LNCaP clone FGC (cell line): Measurements from ENCODE around the gene ALCAM.

Source experiments
- DNase-seq: peaks from one replicate; pipeline ENCODE4 v3.0.0-alpha.2; 2011; ENCODE audit warnings: low read depth
- H3K4me3 ChIP-seq: 2 replicates; pipeline ENCODE4 v1.5.1; 2011; ENCODE audit warnings: mild to moderate bottlenecking, low read depth, low read length, control low read depth
- CTCF ChIP-seq: IDR thresholded peaks from 2 replicates; pipeline ENCODE4 v1.5.1; 2012; ENCODE audit warnings: mild to moderate bottlenecking; ENCODE audit not compliant: control insufficient read depth, insufficient read depth; ENCODE audit errors: extremely low read depth

Gene ALCAM

GRCh38 chr3:105618556-105618955 lies 251.8 kb downstream of the ALCAM start:
- H3K4me3 ChIP-seq: no peak overlapping the region
- no peak for DNase-seq
- TF ChIP-seq CTCF: no peak

- TF ChIP-seq CTCF: no peak
- DNase-seq: no peak
- no peak overlapping the region for H3K4me3 ChIP-seq
Measured at GRCh38 chr3:105619651-105620050, 252.9 kb downstream of the ALCAM start.

- no peak for DNase-seq
- no peak for TF ChIP-seq CTCF
- no peak overlapping the region for H3K4me3 ChIP-seq
Measured at GRCh38 chr3:105620236-105620635, 253.5 kb downstream of the ALCAM start.

DNA sequence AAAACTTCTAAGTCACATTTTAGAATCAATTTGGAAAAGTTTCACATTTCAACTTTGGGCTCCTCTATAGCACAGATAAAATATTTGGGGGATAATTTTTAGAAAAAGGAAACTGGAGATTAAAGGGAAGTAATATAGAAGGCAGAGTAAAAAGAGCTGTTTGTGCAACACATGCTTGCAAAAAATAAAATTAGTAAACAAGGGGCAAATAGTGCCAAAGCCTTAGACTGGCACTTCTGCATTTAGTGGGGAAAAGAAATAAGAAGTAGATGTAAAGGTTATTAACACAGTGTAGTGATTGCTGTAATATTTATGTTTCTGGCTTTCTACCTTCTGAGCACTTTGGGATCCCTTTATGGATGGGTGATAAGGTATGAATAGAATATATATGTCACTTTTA lies 255.5 kb downstream of the ALCAM start:
- no peak overlapping the region for H3K4me3 ChIP-seq
- TF ChIP-seq CTCF: no peak
- DNase-seq: no peak
